CD1c-positive myeloid dendritic cell (primary cell): Measurements from ENCODE around the gene MYOM3.
A peak's percentile ranks its signal among the peaks of the same experiment; 100 is the strongest.

Experiments used
- DNase-seq: peaks from one replicate; pipeline ENCODE4 v3.0.0-alpha.2; 2016; ENCODE audit errors: extremely low spot score

MYOM3 gene

DNA sequence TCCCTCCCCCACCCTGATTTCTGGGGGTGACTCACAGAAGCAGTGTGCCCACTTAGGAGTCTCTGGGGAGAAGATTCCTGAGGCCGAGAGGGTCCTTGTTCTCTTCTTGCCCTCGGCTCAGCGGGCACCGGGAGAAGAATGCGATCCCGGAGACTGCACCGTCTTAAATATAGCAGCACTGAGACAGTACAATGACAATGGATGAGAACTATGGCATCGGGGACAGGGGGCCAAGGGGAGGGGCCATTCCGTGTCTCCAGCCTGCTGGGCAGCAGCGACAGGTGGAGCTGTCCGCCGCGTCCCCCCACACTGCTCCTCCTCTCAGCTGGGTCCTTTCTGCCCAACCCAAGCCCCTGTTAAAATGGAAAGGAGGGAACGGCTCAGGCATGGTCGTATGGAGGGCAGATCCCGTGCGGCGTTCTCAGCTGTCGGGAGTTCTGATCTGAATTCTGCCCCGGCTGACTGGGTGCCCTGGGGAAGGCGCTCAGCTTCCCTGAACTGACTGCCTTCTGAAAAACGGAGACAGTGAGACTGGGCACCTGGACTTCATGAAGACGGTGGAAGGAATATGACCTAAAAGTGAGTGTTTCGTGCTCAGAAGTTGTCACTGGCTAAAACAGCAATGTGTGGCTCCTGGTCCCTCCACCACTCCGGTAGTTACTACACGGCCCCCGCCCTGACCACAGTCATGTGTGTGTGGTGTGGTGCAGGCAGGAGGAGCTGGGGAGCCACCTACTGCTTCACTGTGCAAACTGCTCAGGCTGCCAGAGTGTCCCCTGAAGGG is at the start of gene MYOM3:
Gene MYOM3 (minus strand): TSS at position 140 of the 784 bp plus-strand sequence. CDS start 3,499 bp downstream, outside the sequence.
- DNase-seq: peak; percentile 48

DNA sequence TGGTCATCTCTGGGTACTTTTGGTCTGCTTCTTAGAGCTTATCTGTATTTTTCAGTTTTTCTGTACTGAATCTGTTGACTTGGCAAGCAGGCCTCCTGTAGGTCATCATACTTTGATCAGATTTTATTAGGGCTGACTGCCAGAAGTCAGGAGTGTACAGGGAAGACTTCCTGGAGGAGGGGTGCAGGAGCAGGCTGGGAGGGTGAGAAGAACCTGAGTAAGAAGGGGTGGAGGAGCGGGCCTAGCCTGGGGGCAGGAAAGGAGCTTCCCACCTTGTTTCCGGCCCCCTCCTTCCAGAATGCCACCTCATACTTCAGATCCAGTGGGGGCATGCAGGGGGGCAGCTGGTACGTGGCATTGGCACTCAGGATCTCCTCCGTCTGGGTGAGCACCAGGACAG is 49.3 kb upstream of the MYOM3 start:
- DNase-seq: no peak

DNA sequence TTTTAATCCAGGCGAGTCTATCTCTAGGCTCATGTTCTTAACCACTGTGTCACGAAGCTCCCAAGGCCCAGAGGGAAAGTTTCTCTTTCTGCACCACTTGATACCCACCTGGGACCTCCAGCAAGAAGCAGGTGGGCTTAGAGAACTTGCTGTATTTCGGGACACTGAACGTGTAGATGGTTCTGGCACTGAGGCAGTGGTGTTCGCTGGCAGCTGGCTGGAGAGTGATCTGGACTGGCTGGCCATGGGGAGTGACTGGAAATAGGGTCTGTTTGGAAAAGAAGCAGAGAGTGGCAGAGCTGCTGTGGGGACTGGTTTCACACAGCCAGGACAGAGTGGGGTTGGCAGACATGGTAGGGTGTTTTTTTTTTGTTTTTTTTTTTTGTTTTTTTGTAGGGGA is 47.4 kb upstream of the MYOM3 start:
- no peak for DNase-seq

GRCh38 chr1:24157918-24158481 is 46.1 kb upstream of the MYOM3 start:
- no peak for DNase-seq

- DNase-seq: no peak
Observed at GRCh38 chr1:24156542-24157260, 44.8 kb upstream of the MYOM3 start.

DNA sequence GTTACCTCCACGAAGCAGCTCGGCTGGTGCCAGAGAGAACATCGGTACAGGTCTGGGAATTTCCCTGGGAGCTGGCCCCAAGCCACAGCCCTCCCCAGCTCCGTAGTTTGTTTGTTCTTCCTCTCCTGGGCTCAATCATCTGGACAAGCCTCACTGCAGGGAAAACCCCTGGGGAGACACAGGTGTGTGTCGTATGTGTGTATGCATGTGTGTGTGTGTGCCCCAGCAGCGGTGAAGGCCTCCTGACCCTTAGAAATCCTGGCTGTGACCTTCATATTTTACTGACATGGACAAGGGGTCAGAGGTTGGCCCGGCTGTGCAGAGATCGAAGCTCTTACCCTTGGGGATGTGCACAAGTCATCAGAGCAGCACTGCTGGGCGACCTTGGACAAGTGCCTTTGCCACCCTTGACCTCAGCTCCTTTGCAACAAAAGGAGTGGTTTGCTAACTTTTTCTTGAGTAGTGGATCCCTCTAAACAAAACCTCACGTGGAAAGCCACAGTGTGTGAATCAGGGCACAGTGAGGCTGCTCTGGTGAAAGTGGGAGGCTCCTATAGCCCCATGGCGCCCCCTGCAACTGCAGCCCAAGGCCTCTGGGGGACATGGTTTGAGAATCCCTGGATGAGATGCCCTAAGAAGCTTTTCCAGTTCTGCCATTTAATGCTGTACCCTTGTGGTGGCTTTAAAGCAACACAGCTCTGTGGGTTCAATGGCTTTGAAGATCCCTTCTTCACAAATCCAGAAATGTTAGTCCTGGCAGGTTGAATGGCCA is 43.3 kb upstream of the MYOM3 start:
- peak; percentile 7 for DNase-seq

DNA sequence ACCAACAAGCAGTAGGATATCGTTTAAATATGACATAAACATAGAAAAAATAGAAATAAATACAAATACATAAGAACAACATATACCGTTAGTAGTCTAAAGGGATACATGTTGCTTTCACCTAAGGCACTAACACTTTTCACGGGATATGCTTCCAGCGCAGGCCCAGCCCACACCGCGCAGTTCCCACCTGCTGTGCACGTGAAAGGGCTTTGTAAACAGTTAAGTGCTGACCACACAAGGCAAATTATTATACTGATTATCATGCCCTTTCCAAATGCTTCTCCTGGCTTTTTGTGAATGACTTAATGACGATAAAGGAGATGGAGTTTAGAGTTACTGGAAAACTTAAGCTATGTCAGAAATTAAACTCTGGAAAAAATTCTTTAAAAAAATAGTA is 42.3 kb upstream of the MYOM3 start:
- DNase-seq: no peak

DNA sequence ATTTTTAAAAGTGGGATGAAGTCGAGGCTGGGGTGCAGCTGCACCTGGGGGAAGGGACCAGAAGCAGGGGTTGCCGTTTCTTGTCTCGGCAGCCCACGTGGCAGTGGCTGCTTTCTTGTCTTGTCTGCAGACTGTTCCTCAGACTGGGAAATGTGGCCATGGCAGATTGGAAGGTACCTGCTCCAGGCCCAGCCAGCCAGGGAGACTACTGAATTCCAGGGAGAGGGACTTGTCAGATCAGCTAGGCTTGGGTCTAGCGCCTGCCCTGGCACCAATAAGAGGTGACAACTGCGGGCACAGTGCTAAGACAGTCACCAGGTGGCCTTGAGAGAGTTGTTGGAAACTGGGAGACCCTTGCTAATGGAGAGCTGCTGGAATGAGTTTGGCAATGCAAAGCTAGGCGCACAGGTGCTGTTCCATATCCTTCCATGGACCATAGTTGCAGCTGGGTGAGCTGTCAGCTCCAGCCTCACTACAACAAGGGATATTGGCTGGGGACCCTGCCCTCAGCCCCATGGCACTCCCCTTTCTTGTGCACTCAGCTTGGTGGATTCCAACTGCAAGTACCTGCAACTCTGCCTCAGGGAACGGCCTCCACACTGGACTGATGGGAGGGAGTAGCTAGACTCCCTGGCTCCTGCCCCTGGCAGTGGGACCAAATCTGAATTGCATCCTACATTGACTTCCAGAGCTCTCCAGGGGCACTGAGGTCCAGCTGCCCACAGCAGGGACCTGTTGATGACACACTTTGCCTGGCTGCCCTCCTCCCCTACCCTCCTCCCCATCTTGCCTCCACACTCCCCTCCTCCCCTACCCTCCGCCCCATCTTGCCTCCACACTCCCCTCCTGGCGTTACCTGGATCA is 40.9 kb upstream of the MYOM3 start:
- DNase-seq: no peak

DNA sequence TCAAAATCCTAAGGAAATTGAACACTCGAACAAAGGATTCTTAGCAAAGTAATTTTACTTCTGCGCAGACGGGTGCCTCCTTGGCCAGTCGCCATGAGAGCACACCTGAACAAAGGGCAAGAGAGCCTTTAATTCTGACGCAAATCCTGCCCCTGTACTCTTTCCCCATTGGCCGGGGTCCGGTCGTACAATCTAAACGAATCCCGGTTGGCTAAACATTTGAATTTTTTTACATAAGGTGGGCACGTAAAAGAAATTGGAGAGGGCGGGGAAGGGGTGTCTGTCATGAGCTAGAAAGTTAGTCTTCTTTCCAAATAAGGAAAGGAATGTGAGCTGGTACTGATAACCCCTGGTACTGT is 39.2 kb upstream of the MYOM3 start:
- no peak for DNase-seq

GRCh38 chr1:24150234-24151174 is 38.6 kb upstream of the MYOM3 start:
- DNase-seq: peak; percentile 83

DNA sequence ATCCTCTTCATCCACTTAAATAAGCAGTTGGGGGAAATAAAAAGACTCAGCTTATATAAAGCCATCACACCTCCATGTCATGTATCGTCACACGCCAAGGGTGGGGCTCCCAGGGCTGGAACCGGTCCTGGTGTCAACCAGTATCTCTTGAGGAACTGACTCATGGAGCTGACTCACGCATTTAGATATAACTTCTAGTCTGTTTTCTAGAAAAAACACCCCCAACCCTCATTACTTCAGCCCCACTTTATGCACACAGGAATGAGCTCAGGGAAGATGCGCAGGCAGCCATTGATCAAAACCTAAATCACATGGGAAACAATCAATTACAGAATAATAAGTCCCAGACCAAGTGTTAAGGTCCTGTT is 37.9 kb upstream of the MYOM3 start:
- DNase-seq: peak; percentile 68

DNA sequence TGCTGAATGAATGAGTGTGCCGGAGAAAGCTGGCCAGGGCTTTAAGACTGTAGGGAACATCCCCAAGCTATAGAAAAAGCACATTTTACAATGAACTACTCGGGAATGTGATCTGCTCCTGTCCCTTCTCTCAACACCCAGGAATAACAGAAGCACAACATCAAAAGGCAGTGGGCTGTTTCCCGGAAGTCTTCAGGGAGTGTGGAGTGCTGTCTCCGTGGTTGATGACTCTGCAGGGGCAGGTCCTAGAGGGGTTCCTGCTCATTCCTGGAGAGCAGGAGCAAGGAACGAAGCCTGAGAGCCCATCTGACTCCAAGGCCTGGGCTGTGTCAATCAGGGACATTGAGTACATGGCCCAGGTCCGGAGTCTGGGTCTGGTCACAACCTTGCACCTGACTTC is 35.9 kb upstream of the MYOM3 start:
- DNase-seq: no peak

DNA sequence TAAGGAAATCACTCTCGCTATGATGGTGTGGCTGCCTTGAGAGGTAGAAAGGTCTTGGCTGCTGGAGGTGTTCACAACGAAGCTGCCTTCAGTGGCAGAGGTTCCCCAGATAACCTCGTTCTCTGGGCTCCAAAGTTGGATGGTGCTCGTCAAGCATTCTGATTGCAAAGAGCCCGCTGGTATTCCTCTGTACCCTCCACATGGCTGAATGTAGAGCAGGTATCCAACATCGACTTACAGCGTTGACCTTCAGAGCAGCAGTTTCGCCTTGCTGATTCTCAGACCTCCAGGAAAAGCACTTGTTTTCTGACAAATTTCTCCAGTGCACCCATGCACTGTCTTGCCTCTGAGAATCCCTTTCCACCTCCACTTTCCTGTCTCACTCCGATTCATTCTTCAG is 35.3 kb upstream of the MYOM3 start:
- DNase-seq: no peak

DNA sequence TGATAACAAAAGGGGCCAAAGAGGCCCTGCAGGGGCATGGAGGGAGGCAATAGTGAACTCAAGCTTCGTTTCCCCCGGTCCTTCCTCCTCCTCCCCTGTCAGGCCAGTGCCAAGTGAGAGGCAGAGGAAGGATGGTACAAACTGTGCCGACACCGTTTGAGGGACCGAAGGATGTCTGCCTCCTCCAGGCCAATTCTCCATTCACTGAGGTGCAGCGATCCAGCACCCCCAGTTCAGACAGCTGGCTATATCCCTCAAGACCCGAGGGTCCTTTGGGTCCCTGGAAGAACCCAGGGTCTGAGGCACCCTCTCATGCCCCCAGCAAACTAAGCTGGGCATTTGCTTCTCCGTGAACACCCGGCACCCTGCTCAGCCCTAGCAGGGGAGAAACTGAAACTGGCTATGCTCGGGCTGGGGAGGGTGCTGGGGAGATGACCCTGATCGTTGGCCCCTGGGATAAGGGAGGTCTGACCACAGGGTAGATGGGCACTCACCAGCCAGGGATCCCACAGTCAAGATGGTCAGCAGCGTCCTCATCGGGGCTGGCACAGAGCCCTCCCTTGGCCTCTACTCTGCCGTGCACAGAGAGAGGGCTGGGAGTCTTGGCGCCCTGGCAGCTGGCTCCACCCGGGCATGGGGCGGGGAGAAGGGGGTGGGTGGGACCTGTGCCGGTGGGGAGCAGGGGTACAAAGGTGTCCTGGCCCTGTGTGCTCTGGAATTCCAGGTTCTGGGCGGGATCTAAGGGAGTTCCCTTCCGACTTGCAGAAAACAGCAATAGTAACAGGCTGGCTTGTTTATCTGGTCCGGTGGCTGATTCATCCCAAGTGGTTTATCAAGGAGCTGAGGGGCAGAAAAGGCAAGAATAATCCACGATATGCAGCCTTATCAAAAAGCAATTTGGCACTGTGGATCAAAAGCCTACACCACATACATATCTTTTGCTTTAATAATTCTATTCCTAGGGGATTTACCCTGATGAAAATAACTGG is 30.9 kb upstream of the MYOM3 start, which contains the start of gene IL22RA1:
Gene IL22RA1 (minus strand): TSS at position 595 of the 989 bp plus-strand sequence. CDS start 58 bp downstream, at position 537.
- DNase-seq: no peak

GRCh38 chr1:24141311-24141997 is 29.5 kb upstream of the MYOM3 start:
- DNase-seq: no peak

GRCh38 chr1:24140741-24141181 is 28.8 kb upstream of the MYOM3 start:
- DNase-seq: no peak

DNA sequence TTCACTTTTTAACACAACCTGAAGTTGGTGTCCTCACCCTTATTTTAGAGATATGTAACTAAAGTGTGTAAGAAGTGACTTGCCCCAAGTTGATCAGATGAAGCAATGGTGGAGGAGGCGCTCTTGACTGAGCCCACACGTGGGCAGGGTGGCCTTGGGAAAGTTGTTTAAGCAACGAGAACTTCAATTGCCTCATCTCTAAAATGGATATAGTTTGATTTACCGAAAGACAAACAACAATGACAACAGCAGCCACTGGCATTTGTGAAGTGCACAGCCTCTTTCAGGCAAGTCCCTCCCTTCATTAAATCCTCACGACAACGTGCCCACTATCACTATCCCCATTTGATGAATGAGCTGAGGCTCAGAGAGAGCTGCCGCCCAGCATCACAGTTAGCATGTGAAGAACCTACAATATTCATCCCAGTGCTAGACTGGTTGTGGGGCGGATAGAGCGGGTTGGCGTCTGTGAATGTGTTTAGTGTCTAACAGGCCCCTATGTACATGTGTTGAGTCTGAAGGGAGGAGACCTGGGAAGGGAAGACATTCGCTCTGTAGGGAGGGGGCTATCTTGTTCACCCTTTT is 28.0 kb upstream of the MYOM3 start:
- no peak for DNase-seq

- DNase-seq: no peak
Observed at GRCh38 chr1:24139222-24139489, 27.2 kb upstream of the MYOM3 start.
